ENCODE data around the gene PERM1.

Gene PERM1

GRCh38 chr1:997993-998744 lies 16.3 kb upstream of the PERM1 start:
- peaks cover 16 to 71% of the 10 kb centered on the region in 2 experiments for H3K27me3 ChIP-seq (ENCODE audit: control insufficient read depth in 1 of 2, insufficient read depth in 1 of 2, low read length in 2 of 2)

DNA sequence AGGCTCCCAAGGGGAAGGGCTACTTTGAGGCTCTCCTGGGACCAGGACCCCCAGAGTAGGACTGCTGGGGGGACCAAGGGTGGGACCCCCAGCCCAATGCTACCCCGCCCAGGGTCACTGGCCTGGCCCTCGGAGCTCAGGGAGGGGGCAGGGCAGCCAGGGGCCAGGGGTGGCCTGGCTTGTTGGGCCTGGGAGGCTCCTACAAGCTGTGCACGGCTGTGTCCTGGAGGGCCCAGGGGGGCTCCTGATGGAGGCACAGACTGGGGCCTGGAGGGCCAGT lies 15.8 kb upstream of the PERM1 start:
- Histone ChIP-seq H2BK15ac (ENCODE audit: low read depth, poor library complexity, severe bottlenecking) (no peak overlapping the region), H3K79me1 (replicated peaks; ENCODE audit: low read length, poor library complexity, severe bottlenecking) (peaks cover 4% of the 10 kb centered on the region), H3K36me3 (ENCODE audit: control insufficient read depth in 1 of 2, insufficient read depth in 2 of 2, low read depth in 1 of 2, low read length in 2 of 2) (peaks cover 0 to 3% of the 10 kb centered on the region in 2 experiments), H3K23ac (ENCODE audit: low read length in 2 of 2) (no peak overlapping the region), H2AK5ac (ENCODE audit: low read length, severe bottlenecking) (no peak overlapping the region), H3K4me1 (ENCODE audit: control insufficient read depth, insufficient read depth, low read depth, low read length) (peaks cover 40% of the 10 kb centered on the region), H3K9me3 (ENCODE audit: control insufficient read depth, low read length) (no peaks in the 10 kb centered on the region), H3K4ac (ENCODE audit: low read depth in 1 of 2, low read length in 2 of 2) (no peak overlapping the region), H3K14ac (ENCODE audit: low read length in 2 of 2) (no peak overlapping the region), H2BK5ac (ENCODE audit: low read depth, low read length, poor library complexity, severe bottlenecking) (no peak overlapping the region), H3K18ac (ENCODE audit: low read depth in 1 of 2, low read length in 2 of 2) (no peak overlapping the region), H4K91ac (ENCODE audit: low read length) (no peak overlapping the region), H3K27me3 (ENCODE audit: control insufficient read depth in 1 of 2, insufficient read depth in 1 of 2, low read length in 2 of 2) (peaks cover 16 to 67% of the 10 kb centered on the region in 2 experiments), H3K4me2 (ENCODE audit: low read length, poor library complexity, severe bottlenecking) (no peak overlapping the region), H2AFZ (ENCODE audit: low read depth, low read length) (no peak overlapping the region), H4K8ac (ENCODE audit: low read length) (no peak overlapping the region), H2BK12ac (ENCODE audit: low read length in 2 of 2) (no peak overlapping the region), H2BK120ac (ENCODE audit: low read depth, low read length) (no peak overlapping the region), H3K9ac (ENCODE audit: low read length) (no peak overlapping the region), H3K4me3 (ENCODE audit: insufficient read depth in 1 of 2, low read depth in 1 of 2, low read length in 2 of 2) (no peak overlapping the region), H3K27ac (ENCODE audit: low read length, poor library complexity, severe bottlenecking) (no peak overlapping the region)
- no peak for DNase-seq
- WGBS = 75% methylated on average over 3 of the region's 3 CpGs

More at GRCh38 chr1:997993-998744, 16.3 kb upstream of the PERM1 start:
- DNase-seq = no peak
- H3K4me2 ChIP-seq (ENCODE audit: low read length, poor library complexity, severe bottlenecking) = peak overlapping the region; percentile 45
- peaks cover 40% of the 10 kb centered on the region for H3K4me1 ChIP-seq (ENCODE audit: control insufficient read depth, insufficient read depth, low read depth, low read length)
- H4K8ac ChIP-seq (ENCODE audit: low read length) = peak overlapping the region; percentile 29
- peak overlapping the region; percentile 14 to 72 for H3K18ac ChIP-seq (ENCODE audit: low read depth in 1 of 2, low read length in 2 of 2)
- 21% methylated on average over 52 of the region's 75 CpGs for WGBS
- H3K14ac ChIP-seq (ENCODE audit: low read length in 2 of 2) = peak overlapping the region in 1 of 2 experiments; percentile 77
- peak overlapping the region; percentile 74 for H2BK15ac ChIP-seq (ENCODE audit: low read depth, poor library complexity, severe bottlenecking)
- H3K36me3 ChIP-seq (ENCODE audit: control insufficient read depth in 1 of 2, insufficient read depth in 2 of 2, low read depth in 1 of 2, low read length in 2 of 2) = peaks cover 0 to 7% of the 10 kb centered on the region in 2 experiments
- H3K4ac ChIP-seq (ENCODE audit: low read depth in 1 of 2, low read length in 2 of 2) = peak overlapping the region in 1 of 2 experiments; percentile 12
- peaks cover 4% of the 10 kb centered on the region for H3K79me1 ChIP-seq (replicated peaks; ENCODE audit: low read length, poor library complexity, severe bottlenecking)
- H3K27ac ChIP-seq (ENCODE audit: low read length, poor library complexity, severe bottlenecking) = no peak overlapping the region
- H3K9me3 ChIP-seq (ENCODE audit: control insufficient read depth, low read length) = no peaks in the 10 kb centered on the region
- H2BK120ac ChIP-seq (ENCODE audit: low read depth, low read length) = no peak overlapping the region
- H2BK5ac ChIP-seq (ENCODE audit: low read depth, low read length, poor library complexity, severe bottlenecking) = no peak overlapping the region
- H2BK12ac ChIP-seq (ENCODE audit: low read length in 2 of 2) = peak overlapping the region in 1 of 2 experiments; percentile 71
- no peak overlapping the region for H3K4me3 ChIP-seq (ENCODE audit: insufficient read depth in 1 of 2, low read depth in 1 of 2, low read length in 2 of 2)
- no peak overlapping the region for H3K9ac ChIP-seq (ENCODE audit: low read length)
- no peak overlapping the region for H2AK5ac ChIP-seq (ENCODE audit: low read length, severe bottlenecking)
- H3K23ac ChIP-seq (ENCODE audit: low read length in 2 of 2) = peak overlapping the region in 1 of 2 experiments; percentile 96
- peak overlapping the region; percentile 2 for H4K91ac ChIP-seq (ENCODE audit: low read length)
- H2AFZ ChIP-seq (ENCODE audit: low read depth, low read length) = no peak overlapping the region

GRCh38 chr1:996851-997712 lies 15.2 kb upstream of the PERM1 start:
- Histone ChIP-seq H3K27me3 (ENCODE audit: control insufficient read depth in 1 of 2, insufficient read depth in 1 of 2, low read length in 2 of 2) (peaks cover 16 to 64% of the 10 kb centered on the region in 2 experiments), H4K8ac (ENCODE audit: low read length) (peak overlapping the region; percentile 29), H3K14ac (ENCODE audit: low read length in 2 of 2) (no peak overlapping the region), H2AFZ (ENCODE audit: low read depth, low read length) (no peak overlapping the region), H2BK5ac (ENCODE audit: low read depth, low read length, poor library complexity, severe bottlenecking) (no peak overlapping the region), H3K79me1 (replicated peaks; ENCODE audit: low read length, poor library complexity, severe bottlenecking) (peaks cover 4% of the 10 kb centered on the region), H3K4me2 (ENCODE audit: low read length, poor library complexity, severe bottlenecking) (no peak overlapping the region), H3K18ac (ENCODE audit: low read depth in 1 of 2, low read length in 2 of 2) (no peak overlapping the region), H2BK12ac (ENCODE audit: low read length in 2 of 2) (no peak overlapping the region), H3K36me3 (ENCODE audit: control insufficient read depth in 1 of 2, insufficient read depth in 2 of 2, low read depth in 1 of 2, low read length in 2 of 2) (peaks cover 0 to 3% of the 10 kb centered on the region in 2 experiments), H3K27ac (ENCODE audit: low read length, poor library complexity, severe bottlenecking) (no peak overlapping the region), H3K4me3 (ENCODE audit: insufficient read depth in 1 of 2, low read depth in 1 of 2, low read length in 2 of 2) (no peak overlapping the region), H3K4ac (ENCODE audit: low read depth in 1 of 2, low read length in 2 of 2) (no peak overlapping the region), H2AK5ac (ENCODE audit: low read length, severe bottlenecking) (no peak overlapping the region), H4K91ac (ENCODE audit: low read length) (no peak overlapping the region), H2BK15ac (ENCODE audit: low read depth, poor library complexity, severe bottlenecking) (no peak overlapping the region), H2BK120ac (ENCODE audit: low read depth, low read length) (no peak overlapping the region), H3K23ac (ENCODE audit: low read length in 2 of 2) (no peak overlapping the region), H3K4me1 (ENCODE audit: control insufficient read depth, insufficient read depth, low read depth, low read length) (peaks cover 40% of the 10 kb centered on the region), H3K9ac (ENCODE audit: low read length) (no peak overlapping the region), H3K9me3 (ENCODE audit: control insufficient read depth, low read length) (peaks cover under 1% of the 10 kb centered on the region)
- 72% methylated on average over 24 of the region's 24 CpGs for whole genome bisulfite sequencing
- peak; percentile 62 for DNase-seq

All from mesenchymal stem cell (in vitro differentiated cells and primary cell).